ENCODE results near the gene PITPNC1.
"Not testable (repeated sequence)": the region's sequence is repeated elsewhere in the genome, so short reads cannot be mapped to it uniquely, and the experiment has no call there.

PITPNC1 gene

DNA sequence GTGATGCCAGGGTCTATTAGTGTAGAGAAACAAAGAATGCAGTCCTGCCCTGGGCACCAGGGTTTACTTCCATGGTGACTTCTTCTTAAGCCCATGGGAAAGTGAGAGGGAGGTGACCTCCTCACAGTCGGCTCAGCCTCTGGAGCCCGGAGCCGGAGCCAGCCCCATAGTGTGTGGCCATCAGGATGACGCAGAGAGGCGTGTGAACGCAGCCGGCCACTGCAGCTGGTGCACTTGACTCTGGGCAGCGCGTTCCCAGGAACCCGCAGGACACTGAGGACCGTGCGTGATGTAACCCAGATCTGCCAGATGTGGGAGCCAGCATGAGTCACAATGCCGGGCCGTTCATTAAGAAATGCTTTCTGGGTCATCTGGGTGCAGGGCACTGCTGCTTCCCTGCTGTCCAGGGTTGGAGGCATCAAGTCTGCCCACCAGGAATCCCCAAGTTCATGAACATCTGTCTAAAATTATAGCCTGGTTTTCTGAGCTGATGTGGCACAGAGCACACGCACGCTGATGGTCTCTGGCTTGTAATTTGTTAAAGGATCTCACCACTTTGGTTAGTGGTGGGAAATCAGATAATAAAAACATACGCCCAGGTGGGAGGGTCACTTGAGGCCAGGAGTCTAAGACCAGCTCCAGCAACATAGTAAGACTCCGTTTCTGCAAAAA is 114.1 kb downstream of the PITPNC1 start:
- DNase-seq = peak in 1 of 2 donors; percentile 67

DNA sequence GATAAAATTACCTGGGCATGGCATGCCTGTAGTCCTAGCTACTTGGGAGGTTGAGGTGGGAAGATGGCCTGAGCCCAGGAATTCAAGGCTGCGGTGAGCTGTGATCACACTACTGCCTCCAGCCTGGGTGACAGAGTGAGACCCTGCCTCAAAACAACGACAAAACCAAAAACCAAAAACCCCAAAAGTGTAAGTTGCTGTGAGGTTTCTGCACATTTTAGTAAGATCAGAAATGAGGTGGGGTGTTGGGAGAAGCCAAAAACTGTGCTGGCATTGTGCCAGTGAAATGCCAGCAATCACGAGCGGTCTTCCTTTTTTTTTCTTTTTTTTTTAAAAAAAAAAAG is 114.6 kb downstream of the PITPNC1 start:
- DNase-seq = no peak

DNA sequence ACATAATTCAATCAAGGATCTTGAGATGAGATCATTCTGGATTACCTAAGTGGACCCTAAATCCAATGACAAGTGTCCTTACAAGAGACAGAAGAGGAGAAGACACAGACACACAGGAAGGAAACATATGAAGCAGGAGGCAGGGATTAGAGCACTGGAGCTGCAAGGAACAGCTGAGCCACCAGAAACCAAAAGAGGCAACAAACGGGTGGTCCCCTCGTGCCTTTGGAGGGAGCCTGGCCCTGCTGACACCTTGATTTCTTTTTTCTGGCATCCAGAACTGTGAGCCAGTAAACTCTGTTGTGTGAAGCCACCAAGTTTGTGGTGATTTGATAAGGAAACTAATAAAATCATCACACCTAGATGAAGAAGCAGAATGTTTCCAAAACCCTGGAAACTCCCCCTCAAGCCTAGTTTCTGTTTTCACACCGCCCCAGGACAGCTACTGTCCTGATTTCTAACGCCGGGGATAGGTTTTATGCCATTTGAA is 115.2 kb downstream of the PITPNC1 start:
- no peak for DNase-seq

DNA sequence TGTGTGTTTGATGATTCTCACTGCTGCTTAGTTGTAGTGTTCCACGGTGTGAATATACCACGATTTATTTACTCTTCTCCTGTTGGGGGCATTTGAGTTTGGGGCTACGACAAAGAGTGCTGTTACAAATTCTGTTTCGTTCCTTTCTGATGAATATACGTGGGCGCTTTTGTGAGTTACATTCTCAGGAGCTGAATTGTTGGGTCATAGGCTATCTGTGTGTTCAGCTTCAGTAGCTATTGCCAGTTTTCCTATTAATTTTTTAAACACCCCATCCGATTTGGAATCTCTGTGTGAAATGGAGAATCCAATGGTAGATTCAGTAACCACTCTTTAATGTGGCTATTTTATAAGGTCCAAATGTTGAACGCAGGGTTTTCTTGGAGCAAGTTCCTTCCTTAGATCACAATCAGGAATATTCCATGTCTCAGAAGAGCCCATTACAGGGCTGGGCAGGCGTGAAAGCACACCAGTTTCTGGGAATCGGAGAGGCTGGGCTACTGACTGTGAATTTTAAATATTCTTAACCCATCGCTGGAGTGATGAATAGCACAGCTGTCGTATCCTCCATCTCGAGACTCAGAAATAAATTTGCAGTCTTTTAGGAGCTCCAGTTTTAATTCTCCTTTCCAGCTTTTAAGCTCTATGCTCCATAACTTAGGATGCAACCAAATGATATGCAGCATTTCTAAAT is 115.9 kb downstream of the PITPNC1 start:
- no peak for DNase-seq

DNA sequence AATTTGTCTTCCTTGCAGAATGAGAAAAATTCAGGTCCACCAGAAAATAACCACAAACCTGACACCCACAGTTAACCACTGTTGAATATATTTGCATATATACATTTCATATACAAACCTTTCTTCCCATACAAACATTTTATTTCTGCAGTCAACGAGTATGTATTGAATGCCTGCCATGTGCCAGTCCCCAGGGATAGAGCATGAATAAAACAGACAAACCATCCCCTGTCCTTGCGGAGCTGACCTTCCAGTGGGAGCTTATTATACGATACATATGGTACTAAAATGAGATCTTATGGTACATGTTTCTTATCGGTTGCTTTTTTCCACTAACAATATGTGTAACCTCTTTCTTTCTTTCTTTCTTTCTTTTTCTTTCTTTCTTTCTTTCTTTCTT is 116.7 kb downstream of the PITPNC1 start:
- DNase-seq = no peak

DNA sequence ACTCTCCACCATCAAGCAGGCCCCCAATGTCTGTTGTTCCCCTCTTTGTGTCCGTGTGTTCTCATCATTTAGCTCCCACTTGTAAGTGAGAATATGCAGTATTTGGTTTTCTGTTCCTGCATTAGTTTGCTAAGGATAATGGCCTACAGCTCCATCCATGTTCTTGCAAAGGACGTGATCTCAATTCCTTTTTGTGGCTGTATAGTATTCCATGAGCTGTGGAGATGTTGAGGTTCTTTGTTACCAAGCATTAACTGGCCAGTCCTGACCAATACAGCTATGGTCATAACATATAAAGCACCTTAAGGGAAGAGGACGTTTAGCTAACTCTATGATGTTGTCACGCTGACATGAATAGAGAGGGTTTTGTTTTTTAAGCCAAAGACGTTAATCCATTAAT is 118.5 kb downstream of the PITPNC1 start:
- not testable (repeated sequence) for DNase-seq

DNA sequence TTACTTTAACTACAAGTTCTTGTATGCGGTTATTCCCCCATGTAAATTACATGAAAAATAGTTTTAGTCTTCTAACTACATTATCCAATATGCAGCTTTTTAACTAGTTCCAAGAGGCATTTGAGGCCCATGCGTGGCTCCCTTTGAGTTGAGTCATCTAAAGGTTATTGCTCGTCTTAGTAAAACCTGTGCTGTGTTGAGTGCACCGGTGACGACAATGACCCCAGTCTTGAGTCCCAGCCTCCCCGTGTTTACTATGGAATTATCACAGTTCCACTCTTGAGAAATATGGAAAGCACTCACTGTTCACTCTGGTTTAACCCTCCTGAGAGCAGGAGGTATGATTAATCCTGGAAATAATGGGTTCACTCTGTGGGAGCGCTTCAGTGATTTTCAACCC is 119.2 kb downstream of the PITPNC1 start:
- no peak for DNase-seq

DNA sequence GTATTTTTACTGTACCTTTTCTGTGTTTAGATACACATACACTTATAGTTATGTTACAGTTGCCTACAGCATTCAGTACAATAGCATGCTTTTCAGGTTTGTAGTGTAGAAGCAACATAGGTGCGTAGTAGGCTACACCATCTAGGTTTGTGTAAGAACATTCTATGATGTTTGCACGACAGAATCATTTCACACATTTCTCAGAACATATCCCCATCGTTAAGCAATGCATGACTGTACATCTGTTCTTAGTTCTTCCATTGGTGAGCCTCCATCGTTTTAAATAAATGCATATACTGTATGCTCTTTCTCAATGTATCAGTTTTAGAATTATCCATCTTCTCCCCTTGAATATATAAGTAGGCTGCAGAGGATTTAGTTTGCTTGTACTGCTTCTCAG is 122.6 kb downstream of the PITPNC1 start:
- no peak for DNase-seq

DNA sequence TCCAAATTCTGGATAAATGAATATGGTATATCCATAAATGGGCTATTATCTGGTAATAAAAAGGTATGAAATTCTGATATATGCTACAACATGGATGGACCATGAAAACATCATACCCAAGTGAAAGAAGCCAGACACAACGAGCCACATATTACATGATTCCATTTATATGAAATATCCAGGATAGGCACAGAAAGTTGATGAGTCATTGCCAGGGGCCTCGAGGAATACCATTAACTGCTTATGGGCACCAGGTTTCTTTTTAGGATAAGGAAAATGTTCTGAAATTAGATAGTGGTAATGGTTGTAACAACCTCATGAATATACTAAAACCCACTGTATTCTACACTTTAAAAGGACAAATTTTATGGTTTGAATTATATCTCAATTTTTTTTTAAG is 123.2 kb downstream of the PITPNC1 start:
- DNase-seq = no peak

DNA sequence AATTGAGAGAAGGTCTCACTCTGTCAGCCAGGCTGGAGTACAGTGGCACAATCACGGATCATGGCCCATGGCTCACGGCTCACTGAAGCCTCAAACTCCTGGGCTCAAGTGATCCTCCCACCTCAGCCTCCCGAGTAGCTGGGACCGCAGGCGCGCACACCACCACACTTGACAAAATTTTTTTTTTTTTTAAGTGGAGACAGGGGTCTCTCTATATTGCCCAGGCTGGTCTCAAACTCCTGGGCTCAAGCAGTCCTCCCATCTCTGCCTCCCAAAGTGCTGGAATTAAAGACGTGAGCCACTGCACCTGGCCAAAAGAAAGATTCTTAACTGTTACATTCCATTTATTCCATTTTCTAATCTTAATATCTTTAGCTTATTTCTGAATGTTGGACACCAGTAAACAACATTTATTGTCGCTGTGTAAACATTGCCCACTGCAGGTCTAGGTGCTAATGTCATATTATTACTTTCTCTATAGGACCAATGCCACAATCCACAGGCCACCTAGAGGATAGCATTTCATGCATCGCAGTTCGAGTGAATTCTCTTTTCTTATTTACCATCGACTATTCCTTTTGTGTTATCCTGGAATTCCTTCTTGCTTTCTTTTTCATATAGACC is 123.7 kb downstream of the PITPNC1 start:
- no peak for DNase-seq

DNA sequence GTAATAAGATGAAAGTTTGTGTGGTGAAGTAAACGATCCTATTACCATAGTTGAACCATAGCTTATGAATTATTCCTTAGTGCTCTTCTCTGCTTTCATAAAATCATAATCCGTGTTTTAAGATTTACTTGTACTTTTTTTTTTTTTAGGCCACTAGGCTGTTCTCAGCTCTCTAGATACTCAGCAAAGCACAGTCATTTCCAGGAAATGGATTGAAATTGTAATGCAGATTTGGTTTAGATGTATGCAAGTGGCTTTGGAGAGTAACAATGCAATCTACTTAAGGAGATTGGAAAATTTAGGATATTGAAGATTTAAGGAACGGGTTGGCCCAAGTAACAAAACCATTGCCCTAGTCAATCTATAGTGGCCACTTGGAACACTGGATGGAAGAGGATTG is 125.1 kb downstream of the PITPNC1 start:
- no peak for DNase-seq

DNA sequence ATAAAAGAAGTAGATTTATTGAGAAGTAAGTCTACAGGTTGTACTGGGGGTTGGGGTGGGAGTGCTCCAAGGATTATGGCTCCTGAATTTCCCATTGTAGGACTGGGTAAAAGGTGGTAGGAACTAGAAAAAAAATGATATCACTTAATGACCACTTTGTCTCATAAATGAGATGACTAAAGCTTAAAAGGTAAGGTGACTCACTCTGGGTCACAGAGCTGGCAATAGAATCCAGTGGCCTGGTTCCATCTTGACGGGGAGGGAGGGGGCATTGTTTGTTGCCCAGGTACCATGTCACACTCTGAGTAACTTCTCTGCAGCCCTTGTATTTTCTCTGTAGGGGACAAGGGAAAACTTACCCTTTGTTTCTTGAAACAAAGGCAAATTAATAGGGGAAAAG is 126.1 kb downstream of the PITPNC1 start:
- DNase-seq = no peak

DNA sequence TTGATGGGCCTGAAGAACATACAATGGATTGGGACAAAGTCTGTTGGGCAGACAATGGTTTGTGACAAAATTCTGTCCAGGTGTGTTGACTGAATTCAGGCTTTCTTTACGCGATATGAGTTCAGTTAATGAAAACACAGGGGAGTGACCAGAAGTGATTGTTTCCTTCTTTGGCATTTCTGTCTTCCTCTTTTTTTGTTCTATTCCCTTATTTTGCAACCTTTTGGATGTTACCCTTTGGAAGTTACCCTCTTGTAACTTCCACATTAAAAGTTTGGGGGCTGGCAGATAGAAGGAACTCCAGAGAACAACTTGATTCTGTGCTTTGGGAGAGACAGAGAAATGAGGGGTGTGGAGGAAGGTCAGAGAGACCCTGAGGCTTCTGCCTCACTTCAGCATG is 126.7 kb downstream of the PITPNC1 start:
- no peak for DNase-seq

DNA sequence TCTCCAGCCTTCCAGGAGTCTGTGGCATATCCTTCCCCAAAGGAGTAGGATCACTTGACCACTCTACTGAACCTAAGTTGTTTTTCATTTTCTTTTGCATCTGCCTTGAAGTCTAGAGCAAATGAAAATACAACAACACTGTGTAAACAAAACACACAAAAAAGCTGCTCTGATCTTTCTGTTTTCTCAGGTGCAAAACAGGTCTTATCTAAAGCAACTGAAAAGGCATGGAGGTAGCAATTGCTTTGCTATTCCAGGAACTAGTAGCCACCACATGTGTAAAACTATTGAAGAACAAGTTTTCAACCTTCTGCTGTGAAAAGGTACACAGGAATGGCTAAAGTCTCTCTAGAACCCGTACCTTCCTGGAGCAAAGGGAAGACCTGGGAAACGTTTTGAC is 127.1 kb downstream of the PITPNC1 start:
- no peak for DNase-seq

DNA sequence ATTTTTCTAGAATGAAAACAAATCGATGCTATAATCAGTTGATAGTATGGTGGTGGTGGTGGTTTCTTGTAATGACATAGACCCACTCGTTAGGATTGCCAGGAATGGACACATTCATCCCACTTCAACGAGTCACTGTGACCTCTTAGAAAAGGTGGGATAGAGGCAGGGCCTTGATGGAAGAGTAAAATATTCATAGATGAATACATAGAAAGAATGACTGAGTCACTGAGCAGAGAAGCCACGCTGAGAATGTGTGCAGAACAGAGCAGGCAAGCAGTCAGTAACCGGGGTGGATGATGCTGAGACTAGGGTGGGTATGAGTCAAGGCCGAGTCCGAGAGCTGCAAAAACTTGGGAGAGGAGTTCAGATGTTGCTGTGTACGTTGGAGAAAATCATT is 129.9 kb downstream of the PITPNC1 start:
- DNase-seq = no peak

DNA sequence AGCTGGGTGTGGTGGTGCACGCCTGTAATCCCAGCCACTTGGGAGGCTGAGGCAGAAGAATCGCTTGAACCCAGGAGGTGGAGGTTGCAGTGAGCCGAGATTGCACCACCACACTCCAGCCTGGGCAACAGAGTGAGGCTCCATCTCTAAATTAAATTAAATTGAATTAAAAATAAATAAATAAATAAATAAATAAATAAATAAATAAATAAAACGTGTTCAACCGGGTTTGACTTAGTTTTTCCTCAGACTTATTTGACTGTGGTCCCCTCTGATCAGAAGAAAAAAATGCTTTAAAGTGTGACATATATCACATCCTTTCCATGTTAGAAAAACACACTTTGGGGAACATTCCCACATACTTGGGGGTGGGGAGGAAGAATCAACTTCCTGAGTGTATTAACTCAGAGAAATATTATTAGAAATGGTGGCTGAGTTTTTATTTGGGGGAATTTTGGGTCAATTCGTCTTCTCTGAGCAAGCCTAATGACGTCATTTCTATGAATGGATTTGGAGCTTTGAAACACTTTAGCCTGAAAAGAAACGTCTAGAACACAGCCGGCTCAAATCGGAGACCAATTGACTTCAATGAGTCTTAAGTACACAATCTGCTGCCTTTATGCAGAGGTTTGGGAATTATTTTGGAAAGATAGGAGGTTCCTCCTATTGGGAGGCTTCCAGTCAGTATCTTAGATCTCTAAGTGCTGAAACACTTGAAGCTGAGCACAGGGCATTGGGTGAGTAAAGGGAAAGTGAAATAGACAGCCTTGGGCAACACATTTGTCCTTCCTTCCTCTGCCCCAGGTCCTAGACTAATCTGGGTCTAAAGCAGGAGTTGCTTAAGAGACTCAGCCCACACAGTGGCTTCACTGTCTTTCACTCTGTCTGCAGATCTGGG is 132.6 kb downstream of the PITPNC1 start:
- peak in 1 of 2 donors; percentile 22 for DNase-seq

DNA sequence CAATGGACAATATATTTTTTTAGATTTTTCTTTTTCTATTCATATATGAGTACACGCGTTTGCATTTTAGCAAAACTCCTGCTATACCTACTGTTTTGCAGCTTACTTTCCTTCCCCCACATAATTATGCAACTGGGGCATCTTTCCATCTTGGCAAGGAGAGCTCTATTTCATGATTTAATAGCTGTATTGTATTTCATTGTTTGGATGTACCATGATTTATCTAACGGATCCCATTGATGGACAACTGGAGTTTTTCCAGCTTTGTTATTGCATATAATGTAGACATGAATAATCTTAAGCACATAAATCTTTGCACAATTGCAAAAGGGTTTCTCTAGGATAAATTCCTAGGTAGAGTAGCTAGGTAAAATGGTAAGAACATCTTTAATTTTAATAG is 133.9 kb downstream of the PITPNC1 start:
- DNase-seq = no peak

DNA sequence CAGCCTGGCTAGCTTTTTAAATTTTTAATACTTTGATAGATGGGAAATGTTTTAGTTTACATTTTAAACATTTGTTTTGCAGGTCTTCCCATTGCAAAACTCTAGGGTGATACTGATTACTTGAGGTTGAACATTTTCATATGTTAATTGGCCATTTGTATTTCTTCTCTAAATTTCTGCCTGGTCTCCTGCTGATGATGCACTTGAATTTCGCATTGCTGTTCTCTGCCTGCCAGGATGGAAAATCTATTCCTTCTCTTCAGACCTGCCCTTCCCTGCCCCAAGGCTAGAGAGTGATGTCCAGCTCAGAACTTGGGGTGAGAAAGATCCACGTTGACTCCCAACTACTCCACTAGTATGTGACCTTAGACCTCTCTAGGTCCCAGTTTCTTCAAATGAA is 134.7 kb downstream of the PITPNC1 start:
- no peak for DNase-seq

DNA sequence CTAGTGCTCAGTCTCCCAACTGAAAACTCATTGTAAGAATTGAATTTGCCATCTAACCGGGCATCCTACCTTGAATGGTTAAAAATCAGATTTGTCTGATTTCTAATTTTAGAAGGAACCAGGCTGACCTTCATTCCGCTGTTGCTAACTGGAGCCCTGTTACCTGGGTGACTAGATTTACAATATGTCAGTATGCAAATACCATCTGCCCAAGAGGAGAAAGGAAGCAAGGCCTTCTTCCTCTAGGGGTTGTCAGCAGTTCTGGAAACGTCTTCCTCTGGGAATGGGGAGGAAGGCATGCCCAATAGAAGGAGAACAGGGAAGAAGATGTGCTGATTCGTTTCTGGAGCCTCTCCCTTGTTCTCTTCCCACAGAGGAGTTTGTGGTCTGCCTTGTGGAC is 137.9 kb downstream of the PITPNC1 start:
- DNase-seq = no peak

DNA sequence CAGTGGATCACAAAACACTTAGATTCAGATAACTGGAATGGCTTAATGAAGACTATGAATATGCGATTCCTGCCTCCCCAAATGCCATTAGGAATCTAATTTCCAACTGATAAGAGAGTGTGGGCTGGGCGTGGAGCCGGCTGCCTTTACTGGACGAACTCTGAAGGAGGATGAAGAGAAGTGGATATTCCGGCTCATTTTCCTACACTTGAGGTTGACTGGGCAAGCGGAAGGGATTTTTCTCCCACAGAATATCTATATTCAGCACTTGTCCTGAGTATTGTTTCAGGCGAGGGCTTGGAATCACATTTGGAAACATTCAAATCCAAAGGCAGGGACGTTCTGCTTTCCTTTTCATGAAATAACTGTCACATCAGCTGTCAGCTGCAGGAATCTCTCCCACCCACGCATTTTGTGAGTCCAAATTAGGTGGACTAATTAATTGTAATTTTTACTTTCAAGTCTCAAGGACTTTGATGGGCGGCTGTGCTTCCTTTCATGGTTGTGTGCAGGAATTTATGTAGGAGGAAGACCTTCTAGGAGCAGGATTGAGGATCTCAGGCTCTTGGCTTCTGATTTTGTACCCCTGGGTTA is 138.5 kb downstream of the PITPNC1 start:
- DNase-seq = no peak

DNA sequence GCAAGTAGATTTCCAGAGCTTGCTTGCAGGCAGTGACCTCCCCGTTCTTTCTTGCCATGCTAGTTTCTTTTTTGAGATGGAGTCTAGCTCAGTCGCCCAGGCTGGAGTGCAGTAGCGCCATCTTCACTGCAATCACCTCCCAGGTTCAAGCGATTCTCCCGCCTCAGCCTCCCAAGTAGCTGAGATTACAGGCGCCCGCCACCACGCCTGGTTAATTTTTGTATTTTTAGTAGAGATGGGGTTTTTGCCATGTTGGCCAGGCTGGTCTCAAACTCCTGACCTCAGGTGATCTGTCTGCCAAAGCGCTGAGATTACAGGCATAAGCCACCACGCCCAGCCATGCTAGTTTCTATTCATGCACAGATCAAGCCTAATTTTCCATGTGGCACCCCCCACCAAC is 139.5 kb downstream of the PITPNC1 start:
- not testable (repeated sequence) for DNase-seq

DNA sequence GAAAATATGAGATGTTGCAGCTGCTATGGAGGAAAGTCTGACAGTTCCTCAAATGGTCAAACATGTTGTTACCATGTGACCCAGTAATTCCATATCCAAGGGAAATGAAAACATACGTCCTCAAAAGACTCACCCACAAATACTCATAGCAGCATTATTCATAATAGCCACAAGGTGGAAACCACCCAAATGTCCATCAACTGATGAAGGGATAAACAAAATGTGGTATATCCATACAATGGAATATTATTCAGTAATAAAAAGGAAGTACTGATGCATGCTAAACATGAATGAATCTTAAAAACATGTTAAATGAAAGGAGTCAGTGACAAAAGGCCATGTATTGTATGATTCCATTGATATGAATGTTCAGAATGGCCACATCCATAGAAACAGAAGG is 140.2 kb downstream of the PITPNC1 start:
- no peak for DNase-seq

DNA sequence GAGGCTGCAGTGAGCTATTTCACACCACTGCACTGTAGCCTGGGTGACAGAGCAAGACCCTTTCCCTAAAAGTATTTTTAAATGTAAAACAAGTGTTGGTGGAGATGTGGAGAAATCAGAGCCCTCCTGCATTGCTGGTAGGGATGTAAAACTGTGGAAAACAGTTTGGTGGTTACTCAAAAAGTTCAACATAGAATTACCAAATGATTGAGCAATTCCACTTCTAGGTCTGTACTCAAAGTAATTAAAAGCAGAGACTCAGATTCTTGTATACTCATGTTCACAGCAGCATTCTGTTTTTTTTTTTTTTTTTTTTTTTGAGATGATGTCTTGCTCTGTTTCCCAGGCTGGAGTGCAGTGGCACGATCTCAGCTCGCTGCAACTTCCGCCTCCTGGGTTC is 141.8 kb downstream of the PITPNC1 start:
- DNase-seq = no peak

Data from CD4-positive, alpha-beta T cell treated with Interleukin-4 for 1 hour (primary cell).